Left cardiac atrium (tissue), 4 donors: ENCODE measurements around the gene FAM177A1. TPM values are rescaled to one million over a fixed set of nuclear protein-coding genes. Genes with fewer than 3 reads are reported as not detected.
"Not testable (repeated sequence)": the region's sequence is repeated elsewhere in the genome, so short reads cannot be mapped to it uniquely, and the experiment has no call there.

ENCODE experiments used
- ATAC-seq, 2 donors: fragments of 200-7000 bp; cut with Tn5 transposase; one replicate each; pipeline ENCODE4 v1.9.1; 2020; ENCODE audit warnings: mild to moderate bottlenecking in 2 of 2, moderate library complexity in 2 of 2
- DNase-seq: peaks from one replicate; pipeline ENCODE4 v3.0.0-alpha.2; 2020
- intact Hi-C, 2 donors: fragments of 100-400 bp; cut with DNase I; formaldehyde crosslinking; loops; one replicate each; pipeline versions ENCODE4 v1.14.1 to v1.15.1; 2022 to 2023
- long read RNA-seq: library from polyadenylated mRNA; unstranded; transcript quantifications from one replicate; pipeline ENCODE4 v2.0.0, GENCODE V29; 2021
- total RNA-seq, 2 donors: library from RNA; stranded (reverse); fragmentation: NEBNext Ultra II Directional; extraction: Animal tissue kit (Norgen Biotek cat#: 25700); gene quantifications; one replicate each; pipeline ENCODE4 v1.2.1, GENCODE V29; 2021
- donor health status: DM: no; HTN: yes; CAD: no.
- donor health status: DM: no; HTN: yes; CAD: no; lungs with severe emphysema.
- donor health status: DM: yes; HTN: yes; CAD: no.
- donor health status: Dilated cardiomyopathy.

Gene FAM177A1, protein sequence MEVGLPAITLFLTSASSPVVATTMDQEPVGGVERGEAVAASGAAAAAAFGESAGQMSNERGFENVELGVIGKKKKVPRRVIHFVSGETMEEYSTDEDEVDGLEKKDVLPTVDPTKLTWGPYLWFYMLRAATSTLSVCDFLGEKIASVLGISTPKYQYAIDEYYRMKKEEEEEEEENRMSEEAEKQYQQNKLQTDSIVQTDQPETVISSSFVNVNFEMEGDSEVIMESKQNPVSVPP
- total RNA-seq = 10 to 100 TPM; 40.4 to 88.2 TPM
- long read RNA-seq, transcript FAM177A1-202 (6 exons, 858 nt) = minor isoform, 11 of 52 reads
- long read RNA-seq, transcript FAM177A1-201 (5 exons, 2,927 nt) = major isoform, 33 of 52 reads
- long read RNA-seq, partial matches to known transcripts = 2 of 52 reads
- long read RNA-seq, other reads (novel, unspliced or antisense) = 6 of 52 reads

DNA sequence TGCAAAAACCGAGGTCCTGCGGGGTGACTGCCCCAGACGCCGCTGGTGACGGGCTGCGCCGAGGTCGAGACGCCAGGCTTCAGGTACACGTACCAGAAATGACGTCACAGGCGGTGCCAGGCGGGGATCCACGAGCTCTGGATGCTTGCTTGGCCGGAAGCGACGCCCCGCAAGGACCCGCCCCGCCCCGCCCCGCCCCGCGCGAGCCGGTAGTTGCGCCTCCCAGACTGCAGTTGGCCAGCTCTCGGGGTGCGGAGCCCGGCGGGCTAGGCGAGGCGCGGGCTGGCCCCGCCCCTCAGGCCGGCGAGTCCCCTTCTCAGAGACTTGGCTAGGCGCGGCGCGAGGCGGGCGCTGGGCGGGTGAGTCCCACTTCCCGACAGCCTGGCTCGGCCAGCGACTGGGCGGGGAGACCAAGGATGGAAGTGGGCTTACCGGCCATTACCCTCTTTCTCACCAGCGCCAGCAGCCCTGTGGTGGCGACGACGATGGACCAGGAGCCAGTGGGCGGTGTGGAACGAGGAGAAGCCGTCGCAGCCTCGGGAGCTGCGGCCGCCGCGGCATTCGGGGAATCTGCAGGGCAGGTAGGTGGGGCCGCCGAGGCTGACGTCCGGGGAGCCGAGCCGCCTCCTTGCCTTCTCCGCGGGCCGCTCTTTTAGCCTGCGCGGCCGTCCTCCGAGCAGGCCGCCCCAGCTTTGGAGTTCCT, at the start of gene FAM177A1:
Gene FAM177A1, plus strand, starts transcription at position 225 of the 703 bp plus-strand sequence. Its CDS starts 192 bp downstream, at position 417.
- peak; percentile 99 for DNase-seq
- peak; percentile 98 to 99 for ATAC-seq
- intact Hi-C loops = loop anchor here in 1 of 2 donors (2.0 to 5.0 kb wide), 3 partner anchors 75 to 361 kb away; partner anchors contain the start of gene PPP2R3C

DNA sequence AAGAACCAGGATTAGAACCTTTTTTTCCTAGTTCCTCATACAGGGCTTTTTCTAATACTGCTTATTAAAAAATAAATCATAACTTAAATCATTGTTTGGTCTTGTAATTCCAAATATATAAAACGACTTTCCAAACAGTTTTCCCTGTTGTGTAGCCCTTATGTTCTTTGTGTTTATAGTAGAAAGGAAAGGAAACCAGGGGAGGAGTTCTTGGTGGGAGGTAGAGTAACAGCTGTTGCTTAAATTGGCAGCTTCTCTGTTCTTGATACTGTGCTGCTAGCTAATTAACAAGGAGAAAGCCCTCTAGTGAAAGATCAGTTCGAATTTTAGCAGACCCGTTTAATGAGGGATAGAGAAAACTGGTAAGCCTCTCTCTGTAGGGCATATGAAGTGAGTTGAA, 48.3 kb upstream of the FAM177A1 start:
- no peak for DNase-seq
- intact Hi-C loops = no loop called here
- ATAC-seq = no peak

DNA sequence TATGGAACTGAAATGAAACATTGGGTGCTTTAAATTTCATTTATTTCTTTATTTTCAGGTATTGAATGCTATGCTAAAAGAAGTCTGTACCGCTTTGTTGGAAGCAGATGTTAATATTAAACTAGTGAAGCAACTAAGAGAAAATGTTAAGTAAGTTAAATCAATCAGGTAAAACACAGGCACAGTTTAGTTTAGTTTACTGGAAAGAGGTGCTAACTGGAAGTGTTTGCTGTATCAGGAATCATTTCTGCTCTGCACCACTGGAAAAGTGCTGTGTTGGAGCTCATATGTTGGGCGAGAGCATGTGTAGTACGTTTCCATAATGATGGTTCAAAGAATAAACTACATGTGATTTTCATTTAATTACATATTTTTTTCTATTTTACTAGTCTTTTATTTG, 46.6 kb upstream of the FAM177A1 start:
- intact Hi-C loops = no loop called here
- no peak for ATAC-seq
- no peak for DNase-seq

DNA sequence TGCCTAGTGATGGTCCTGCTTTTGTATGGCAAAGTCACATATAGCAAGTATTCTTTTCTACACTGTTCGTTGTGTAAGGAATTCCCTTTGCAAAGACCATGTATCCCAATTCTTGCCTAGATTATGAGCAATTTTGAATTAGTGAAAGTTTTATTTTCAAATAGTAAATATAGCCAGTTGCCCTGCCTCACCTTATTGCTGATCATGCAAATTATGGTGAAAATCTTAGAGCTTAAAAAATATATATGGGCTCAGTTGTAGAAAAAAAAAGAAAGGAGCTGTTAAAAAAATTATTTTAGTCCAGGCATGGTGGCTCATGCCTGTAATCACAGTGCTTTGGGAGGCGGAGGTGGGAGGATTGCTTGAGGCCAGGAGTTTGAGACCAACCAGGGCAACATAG, 44.5 kb upstream of the FAM177A1 start:
- no peak for DNase-seq
- intact Hi-C loops = no loop called here
- no peak for ATAC-seq

DNA sequence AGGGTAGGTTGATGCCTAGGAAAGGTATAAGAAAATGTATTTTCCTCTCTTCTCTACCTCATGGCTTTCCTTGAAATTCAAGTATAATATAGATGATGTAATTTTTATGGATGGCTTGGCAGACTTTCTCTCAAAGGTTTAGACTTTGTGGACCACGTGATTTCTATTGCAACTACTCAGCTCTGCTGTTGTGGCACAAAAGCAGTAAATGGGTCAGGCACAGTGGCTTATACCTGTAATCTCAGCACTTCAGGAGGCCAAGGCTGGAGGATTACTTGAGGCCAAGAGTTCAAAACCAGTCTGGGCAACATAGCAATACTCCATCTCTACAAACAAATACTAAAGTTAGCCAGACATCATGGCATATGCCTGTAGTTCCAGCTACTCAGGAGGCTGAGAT, 41.2 kb upstream of the FAM177A1 start:
- ATAC-seq (no peak), DNase-seq (no peak)
- intact Hi-C loops = no loop called here

DNA sequence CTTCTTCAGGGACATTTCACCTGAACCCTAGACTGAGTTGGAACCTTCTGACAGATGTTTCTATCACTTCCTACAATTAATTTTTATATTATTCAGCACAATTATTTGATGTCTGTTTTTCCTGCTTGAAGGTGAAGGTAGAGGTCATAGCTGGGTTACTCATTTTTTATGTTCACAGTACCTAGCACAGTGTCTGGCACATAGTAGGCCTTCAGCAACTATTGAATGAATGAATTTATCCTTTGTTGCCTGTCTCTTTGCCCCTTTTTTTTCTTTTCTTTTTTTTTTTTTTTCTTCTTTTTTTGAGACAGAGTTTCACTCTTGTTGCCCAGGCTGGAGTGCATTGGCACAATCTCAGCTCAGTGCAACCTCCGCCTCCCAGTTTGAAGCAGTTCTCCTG, 29.5 kb upstream of the FAM177A1 start:
- intact Hi-C loops = no loop called here
- DNase-seq (no peak), ATAC-seq (no peak)

DNA sequence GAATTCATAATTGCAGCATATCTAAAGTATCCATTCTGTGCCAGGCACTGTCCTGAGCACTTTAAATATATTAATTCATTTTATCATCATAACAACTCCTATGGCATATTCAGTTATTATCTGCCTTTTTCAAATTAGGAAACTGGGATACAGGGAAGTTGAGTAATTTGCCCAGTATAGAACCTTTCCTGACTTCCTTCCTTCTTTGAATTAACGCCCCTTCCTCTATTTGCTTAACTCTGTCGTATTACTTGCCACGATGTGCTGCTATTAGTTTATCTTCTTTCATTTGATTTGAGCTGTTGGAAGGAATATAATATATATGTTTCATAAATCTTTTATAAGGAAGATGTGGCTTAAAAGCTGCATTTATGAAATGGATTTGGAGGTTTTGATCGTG, 25.4 kb upstream of the FAM177A1 start:
- intact Hi-C loops = no loop called here
- ATAC-seq (no peak), DNase-seq (no peak)

DNA sequence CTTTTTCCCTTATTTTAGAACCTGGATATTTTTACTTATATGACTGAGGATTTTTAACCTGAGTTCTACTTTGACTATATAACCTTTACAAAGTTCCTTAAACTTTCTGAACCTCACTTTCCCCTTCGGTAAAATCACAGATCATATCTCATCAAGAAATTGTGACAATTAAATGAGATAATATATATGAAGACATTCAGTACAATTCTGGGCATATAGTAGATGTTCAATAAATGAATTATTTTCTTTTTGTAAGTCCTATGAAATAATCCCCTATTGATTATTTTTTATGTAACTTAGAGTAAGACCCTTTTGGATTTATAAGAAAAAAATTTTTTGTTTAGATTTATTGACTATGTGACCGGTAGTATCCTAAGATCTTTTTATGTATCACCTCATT, 17.6 kb upstream of the FAM177A1 start:
- intact Hi-C loops = no loop called here
- ATAC-seq (no peak), DNase-seq (no peak)

DNA sequence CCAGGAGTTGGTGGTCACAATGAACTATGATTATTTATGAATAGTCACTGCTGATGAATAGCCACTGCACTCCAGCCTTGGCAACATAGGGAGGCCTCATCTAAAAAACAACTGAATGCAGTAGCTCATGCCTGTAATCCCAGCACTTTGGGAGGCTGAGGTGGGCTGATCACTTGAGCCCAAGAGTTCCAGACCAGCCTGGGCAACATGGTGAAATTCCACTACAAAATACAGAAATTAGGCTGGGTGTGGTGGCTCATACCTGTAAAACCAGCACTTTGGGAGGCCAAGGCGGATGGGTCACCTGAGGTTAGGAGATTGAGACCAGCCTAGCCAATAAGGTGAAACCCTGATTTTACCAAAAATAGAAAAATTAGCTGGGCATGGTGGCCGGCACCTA, 13.5 kb upstream of the FAM177A1 start:
- DNase-seq (no peak), ATAC-seq (no peak)
- intact Hi-C loops = no loop called here

DNA sequence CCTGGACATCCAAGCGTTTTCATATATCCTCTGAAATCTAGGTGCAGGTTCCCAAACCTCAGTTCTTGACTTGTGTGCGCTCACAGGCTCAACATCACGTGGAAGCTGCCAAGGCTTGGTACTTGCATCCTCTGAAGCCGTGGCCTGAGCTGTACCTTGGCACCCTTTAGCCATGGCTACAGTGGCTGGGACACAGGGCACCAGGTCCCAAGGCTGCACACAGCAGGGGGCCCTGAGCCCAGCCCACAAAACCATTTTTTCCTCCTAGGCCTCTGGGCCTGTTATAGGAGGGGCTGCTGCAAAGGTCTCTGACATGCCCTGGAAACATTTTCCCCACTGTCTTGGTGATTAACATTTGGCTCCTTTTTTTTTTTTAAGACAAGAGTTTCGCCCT, 11.6 kb upstream of the FAM177A1 start:
- DNase-seq (no peak), ATAC-seq (no peak)
- intact Hi-C loops = no loop called here

DNA sequence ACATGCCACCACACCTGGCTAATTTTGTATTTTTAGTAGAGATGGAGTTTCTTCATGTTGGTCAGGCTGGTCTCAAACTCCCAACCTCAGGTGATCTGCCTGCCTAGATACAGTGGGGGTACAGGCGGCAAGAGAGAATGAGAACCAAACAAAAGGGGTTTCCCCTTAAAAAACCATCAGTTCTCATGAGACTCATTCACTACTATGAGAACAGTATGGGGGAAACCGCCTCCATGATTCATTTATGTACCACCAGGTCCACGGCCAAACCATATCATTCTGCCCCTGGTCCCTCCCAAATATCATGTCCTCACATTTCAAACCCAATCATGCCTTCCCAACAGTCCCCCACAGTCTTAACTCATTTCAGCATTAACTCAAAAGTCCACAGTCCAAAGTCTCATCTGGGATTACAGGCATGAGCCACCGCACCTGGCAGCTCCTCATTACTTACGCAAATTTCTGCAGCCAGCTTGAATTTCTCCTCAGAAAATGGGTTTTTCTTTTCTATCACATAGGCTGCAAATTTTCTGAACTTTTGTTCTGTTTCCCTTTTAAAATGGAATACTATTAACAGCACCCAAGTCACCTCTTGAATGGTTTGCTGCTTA, 11.0 kb upstream of the FAM177A1 start:
- intact Hi-C loops, DNase-seq, ATAC-seq: not testable (repeated sequence)

DNA sequence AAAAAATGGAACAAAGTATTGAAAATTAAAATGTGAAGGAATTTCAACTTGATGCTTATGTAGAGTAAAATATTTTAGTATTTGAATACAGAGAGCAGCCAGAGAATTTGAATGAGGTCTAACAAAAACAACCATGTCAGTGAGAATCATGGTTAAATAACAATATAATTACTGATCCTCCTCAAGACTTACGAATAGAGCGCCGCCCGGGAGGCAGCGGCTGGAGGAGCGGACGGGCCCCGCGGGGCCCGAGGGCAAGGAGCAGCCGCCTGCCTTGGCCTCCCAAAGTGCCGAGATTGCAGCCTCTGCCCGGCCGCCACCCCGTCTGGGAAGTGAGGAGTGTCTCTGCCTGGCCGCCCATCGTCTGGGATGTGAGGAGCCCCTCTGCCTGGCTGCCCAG, 7.8 kb upstream of the FAM177A1 start:
- ATAC-seq, DNase-seq, intact Hi-C loops: not testable (repeated sequence)

DNA sequence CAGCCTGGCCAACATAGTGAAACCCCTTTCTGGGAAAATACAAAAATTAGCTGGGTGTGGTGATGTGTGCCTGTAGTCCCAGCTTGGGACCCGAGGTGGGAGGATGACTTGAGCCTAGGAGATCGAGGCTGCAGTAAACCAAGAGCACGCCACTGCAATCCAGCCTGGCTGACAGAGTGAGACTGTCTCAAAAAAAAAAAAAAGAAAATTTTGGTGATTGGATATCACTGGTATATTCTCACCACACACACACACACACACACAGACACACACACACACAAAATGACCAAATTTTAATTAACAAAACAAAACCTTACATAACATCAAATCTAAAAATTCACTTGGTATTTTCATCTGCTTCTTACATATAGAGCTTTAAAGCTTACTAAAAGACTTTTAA, 3.4 kb upstream of the FAM177A1 start:
- intact Hi-C loops = no loop called here
- ATAC-seq = no peak
- no peak for DNase-seq

DNA sequence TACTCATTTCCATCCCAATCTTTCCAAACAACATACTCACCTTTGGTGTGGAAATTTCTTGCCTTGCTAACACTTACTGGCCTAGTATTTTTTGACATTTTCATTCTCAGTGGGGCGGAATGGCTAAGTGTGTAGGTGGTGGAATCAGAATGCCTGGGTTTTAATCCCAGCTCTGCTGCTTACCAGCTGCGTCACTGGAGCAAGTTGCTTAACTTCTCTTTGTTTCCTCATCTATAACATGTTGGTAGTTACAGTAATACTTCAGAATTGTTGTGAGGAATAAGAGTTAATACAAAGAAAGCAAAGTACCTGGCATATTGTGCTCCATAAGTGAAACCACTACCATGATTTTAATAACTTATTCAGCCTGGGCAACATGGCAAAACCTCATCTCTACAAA, 3.0 kb upstream of the FAM177A1 start:
- no peak for DNase-seq
- no peak for ATAC-seq
- intact Hi-C loops = no loop called here

DNA sequence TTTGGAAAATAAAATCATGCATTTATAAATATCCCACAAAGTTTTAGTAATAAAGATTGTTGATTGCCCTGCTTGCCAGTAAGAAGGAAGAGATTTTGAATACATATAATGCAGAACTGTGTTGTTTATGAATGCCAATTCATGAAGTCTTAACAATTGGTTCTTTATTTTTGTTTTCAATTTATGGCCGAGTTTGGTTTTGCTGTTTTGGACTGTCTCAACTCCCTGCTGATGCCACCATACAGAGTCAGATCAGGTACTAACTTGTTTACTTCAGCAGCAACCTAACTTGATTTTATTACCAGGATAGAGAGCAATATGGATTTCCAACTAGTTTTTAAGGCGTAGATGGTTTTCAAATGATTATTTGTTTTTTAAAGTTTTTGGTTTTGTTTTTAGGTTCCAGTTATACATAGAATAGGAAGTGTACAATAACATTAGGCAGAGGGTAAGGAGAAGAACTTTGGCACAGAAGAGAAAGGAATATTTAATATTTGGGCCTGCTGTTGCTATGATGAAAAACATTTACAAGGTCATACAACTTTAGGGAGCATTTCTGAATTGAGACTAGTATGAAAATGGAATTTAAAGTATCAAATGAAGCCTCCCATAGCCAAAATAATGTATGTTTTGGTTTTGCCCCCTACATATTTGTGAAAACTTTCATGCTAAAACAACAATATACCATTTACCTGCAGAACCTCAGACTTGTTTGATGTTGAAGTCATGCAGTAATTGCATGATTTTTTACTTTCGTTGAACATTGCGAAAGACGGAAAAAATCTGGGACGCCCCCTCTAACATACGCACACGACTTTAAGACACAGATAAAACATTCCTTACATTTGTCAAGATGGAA, 904 bp upstream of the FAM177A1 start:
- DNase-seq = no peak
- ATAC-seq = peak in 1 of 2 donors; percentile 3
- intact Hi-C loops = loop anchor here in 1 of 2 donors (5.0 kb wide), 2 partner anchors 173 to 362 kb away; no protein-coding TSS in a partner anchor

DNA sequence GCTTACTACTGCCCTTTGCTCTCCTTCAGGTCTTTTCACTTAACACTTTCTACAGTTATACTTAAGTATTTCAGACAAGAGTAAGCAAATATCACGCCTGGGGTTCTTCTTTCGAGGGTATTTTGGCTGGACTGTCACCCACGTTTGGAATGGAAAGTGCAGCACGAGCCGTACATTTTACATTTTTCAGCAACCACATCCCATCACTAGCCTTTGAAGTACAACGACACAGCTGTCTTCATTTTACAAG, 349 bp upstream of the FAM177A1 start:
- ATAC-seq (no peak), DNase-seq (no peak)
- intact Hi-C loops = loop anchor here in 1 of 2 donors (2.0 to 5.0 kb wide), 3 partner anchors 75 to 362 kb away; partner anchors contain the start of gene PPP2R3C

DNA sequence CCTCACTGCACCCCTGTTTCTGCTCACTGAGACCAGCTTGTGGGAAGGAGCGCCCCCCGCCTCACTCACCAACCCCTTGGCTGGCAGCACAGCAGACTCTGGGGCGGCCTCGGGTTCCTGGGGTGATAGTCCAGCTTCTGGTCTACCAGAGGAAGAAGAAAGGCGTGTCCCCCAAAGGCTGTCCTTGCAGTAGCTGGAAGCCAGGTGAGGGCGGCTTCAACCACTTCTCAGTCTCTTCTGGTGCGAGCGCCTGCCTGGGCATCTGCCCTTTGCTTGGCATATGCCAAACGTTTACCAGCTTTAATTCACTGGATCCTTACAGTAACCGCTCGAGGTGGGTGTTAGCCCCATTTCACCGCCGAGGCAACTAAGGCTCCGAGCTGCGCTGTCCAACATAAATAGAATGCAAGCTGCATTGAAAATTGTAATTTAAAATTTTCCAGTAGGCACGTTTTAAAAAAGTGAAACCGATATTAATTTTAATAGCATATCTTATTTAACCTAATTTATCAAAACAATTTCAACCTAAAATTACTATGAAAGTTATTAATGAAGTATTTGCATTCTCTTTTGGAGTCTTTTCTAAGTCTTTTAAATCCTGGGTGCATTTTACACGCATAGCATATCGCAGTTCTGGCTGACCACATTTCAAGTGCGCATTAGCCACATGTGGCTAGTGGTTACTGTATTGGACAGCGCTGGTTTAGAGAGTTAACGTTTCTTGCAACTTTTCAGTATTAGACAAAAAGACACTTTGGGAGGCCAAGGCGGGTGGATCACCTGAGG, 872 bp downstream of the FAM177A1 start:
- DNase-seq (peak; percentile 59), ATAC-seq (peak; percentile 8 to 40)
- intact Hi-C loops = loop anchor here in 1 of 2 donors (2.0 to 5.0 kb wide), 3 partner anchors 74 to 360 kb away; partner anchors contain the start of gene PPP2R3C

DNA sequence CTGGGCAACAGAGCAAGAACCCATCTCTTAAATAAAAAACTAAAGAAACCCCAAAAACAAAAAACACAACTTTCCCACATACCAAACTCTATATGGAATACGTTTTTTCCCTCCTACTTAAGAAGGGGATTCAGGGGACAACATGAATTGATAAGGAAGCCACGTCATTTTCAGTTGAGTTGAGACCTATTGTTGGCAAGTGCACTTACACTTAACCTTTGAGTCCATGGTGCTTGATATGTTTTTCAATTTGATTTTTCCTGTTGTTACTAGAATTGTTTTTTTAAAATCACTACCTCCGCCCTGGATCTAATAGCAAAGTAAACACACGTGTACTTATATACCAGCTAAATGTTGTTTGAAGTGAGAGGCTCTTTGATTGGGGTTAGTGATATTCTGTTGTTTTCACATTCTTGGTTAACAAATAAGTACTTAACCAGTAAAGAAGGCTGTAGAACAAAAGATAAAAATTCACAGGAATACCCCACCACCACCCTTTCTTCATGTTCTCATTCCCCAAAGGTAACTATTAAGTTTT, 2.0 kb downstream of the FAM177A1 start:
- no peak for ATAC-seq
- intact Hi-C loops = loop anchor here in 1 of 2 donors (2.0 to 5.0 kb wide), 3 partner anchors 73 to 359 kb away; partner anchors contain the start of gene PPP2R3C
- DNase-seq = no peak
